ENCODE data around the gene HYAL2.
"Not testable (repeated sequence)": the region's sequence is repeated elsewhere in the genome, so short reads cannot be mapped to it uniquely, and the experiment has no call there.

HYAL2 gene

GRCh38 chr3:50272911-50273688 lies 49.4 kb downstream of the HYAL2 start:
- peak; percentile 91 for DNase-seq (ENCODE audit: low read depth)
- TF ChIP-seq CTCF (IDR thresholded peaks at IDR 0.05; ENCODE audit: insufficient read depth, low read depth, low read length, missing control alignments) = peak; percentile 98
- no peak overlapping the region for H3K4me3 ChIP-seq (ENCODE audit: low read depth, low read length)

GRCh38 chr3:50272538-50272910 lies 50.0 kb downstream of the HYAL2 start:
- not testable (repeated sequence) for H3K4me3 ChIP-seq (ENCODE audit: low read depth, low read length); DNase-seq (ENCODE audit: low read depth)

GRCh38 chr3:50271314-50271936 lies 51.1 kb downstream of the HYAL2 start:
- no peak overlapping the region for H3K4me3 ChIP-seq (ENCODE audit: low read depth, low read length)
- no peak for TF ChIP-seq CTCF (IDR thresholded peaks at IDR 0.05; ENCODE audit: insufficient read depth, low read depth, low read length, missing control alignments)
- no peak for DNase-seq (ENCODE audit: low read depth)

- TF ChIP-seq CTCF (IDR thresholded peaks at IDR 0.05; ENCODE audit: insufficient read depth, low read depth, low read length, missing control alignments) = no peak
- no peak for DNase-seq (ENCODE audit: low read depth)
- H3K4me3 ChIP-seq (ENCODE audit: low read depth, low read length) = no peak overlapping the region
These were observed 51.9 kb downstream of the HYAL2 start for GRCh38 chr3:50270422-50271224.

GRCh38 chr3:50269977-50270413 lies 52.5 kb downstream of the HYAL2 start:
- no peak for DNase-seq (ENCODE audit: low read depth)
- no peak overlapping the region for H3K4me3 ChIP-seq (ENCODE audit: low read depth, low read length)
- TF ChIP-seq CTCF (IDR thresholded peaks at IDR 0.05; ENCODE audit: insufficient read depth, low read depth, low read length, missing control alignments) = no peak

GRCh38 chr3:50269460-50269859 lies 53.1 kb downstream of the HYAL2 start:
- TF ChIP-seq CTCF (IDR thresholded peaks at IDR 0.05; ENCODE audit: insufficient read depth, low read depth, low read length, missing control alignments) = no peak
- no peak for DNase-seq (ENCODE audit: low read depth)
- no peak overlapping the region for H3K4me3 ChIP-seq (ENCODE audit: low read depth, low read length)

Data from GM12865 (cell line).